Erythroblast (primary cell): ENCODE data around the gene PLCXD3.
"Not testable (repeated sequence)": the region's sequence is repeated elsewhere in the genome, so short reads cannot be mapped to it uniquely, and the experiment has no call there.

Source experiments
- GATA1 ChIP-seq: IDR thresholded peaks from 2 replicates; pipeline ENCODE4 v1.6.1; 2011; ENCODE audit warnings: low read depth, mild to moderate bottlenecking, control low read depth, low read length, moderate library complexity
- POLR2A ChIP-seq: IDR thresholded peaks from 2 replicates; pipeline ENCODE4 v1.6.1; 2011; ENCODE audit warnings: mild to moderate bottlenecking, low read length

DNA sequence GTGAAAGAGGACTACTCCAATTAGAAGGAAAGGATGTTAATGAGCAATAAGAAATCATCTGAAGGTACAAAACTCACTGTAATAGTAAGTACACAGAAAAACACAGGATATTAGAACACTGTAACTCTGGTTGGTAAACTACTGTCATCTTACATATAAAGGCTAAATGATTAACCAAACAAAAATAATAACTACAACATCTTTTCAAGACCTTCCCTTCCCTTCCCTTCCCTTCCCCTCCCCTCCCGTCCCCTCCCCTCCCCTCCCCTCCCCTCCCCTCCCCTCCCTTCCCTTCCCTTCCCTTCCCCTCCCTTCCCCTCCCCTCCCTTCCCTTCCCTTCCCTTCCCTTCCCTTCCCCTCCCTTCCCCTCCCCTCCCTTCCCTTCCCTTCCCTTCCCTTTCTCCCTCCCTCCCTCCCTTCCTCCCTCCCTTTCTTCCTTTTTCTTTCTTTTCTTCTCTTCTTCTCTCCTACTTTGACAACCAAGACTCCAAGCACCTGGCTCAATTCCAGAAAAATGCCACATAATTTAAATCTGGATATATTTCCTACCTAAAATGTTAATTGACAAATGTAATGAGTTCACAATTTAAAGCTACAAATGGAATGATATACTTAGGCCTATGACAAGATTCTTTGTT, 38.7 kb downstream of the PLCXD3 start:
- not testable (repeated sequence) for TF ChIP-seq POLR2A, GATA1
